HFFc6 (cell line): ENCODE results near the gene CTNNA1. TPM values are rescaled to one million over a fixed set of nuclear protein-coding genes. Genes with fewer than 3 reads are reported as not detected.

Source experiments
- DNase-seq: peaks from one replicate; pipeline ENCODE4 v3.0.0-alpha.2; 2018
- H3K27ac Mint-ChIP-seq: 2 replicates; pipeline ENCODE4 v1.8.0; 2020; ENCODE audit warnings: mild to moderate bottlenecking, mixed read lengths
- H3K27me3 Mint-ChIP-seq: 2 replicates; pipeline ENCODE4 v1.8.0; 2021; ENCODE audit warnings: mild to moderate bottlenecking, moderate library complexity, mixed read lengths; ENCODE audit not compliant: insufficient read depth
- H3K36me3 Mint-ChIP-seq: 2 replicates; pipeline ENCODE4 v1.8.0; 2021; ENCODE audit warnings: low read depth, mixed read lengths
- H3K4me1 Mint-ChIP-seq: 2 replicates; pipeline ENCODE4 v1.8.0; 2020; ENCODE audit warnings: low read depth, mixed read lengths
- H3K4me3 Mint-ChIP-seq: 2 replicates; pipeline ENCODE4 v1.8.0; 2020; ENCODE audit warnings: mild to moderate bottlenecking, moderate library complexity, mixed read lengths
- H3K9me3 Mint-ChIP-seq: 2 replicates; pipeline ENCODE4 v1.8.0; 2020; ENCODE audit warnings: mild to moderate bottlenecking, mixed read lengths
- CTCF ChIP-seq: fragments of 200-600 bp; sonication (generic); IDR thresholded peaks from 2 replicates; pipeline ENCODE4 v1.5.0; 2021; ENCODE audit warnings: antibody characterized with exemption, mild to moderate bottlenecking
- total RNA-seq, 6 experiments: library from RNA; stranded (reverse); fragmentation: NEBNext Ultra II Directional; extraction: Animal tissue kit (Norgen Biotek cat#: 25700); gene quantifications; 2 replicates in 1 of 6; 3 replicates in 5 of 6; pipeline ENCODE4 v1.2.3, GENCODE V29; 2021

The CTNNA1 gene
- total RNA-seq, 6 experiments from 2014 or later: 282 to 342 (median 292) TPM

- H3K4me3 Mint-ChIP-seq: no peak overlapping the region
- peaks cover 37% of the 10 kb centered on the region for H3K36me3 Mint-ChIP-seq
- H3K27me3 Mint-ChIP-seq: peaks cover 3% of the 10 kb centered on the region
- no peak overlapping the region for H3K27ac Mint-ChIP-seq
- TF ChIP-seq CTCF: no peak
- peaks cover 12% of the 10 kb centered on the region for H3K4me1 Mint-ChIP-seq
- H3K9me3 Mint-ChIP-seq: no peaks in the 10 kb centered on the region
- no peak for DNase-seq
Observed at GRCh38 chr5:138922494-138922893, 169.3 kb downstream of the CTNNA1 start.

GRCh38 chr5:138925090-138925635, 171.9 kb downstream of the CTNNA1 start:
- no peak for TF ChIP-seq CTCF
- Mint-ChIP-seq H3K27ac (no peak overlapping the region), H3K4me3 (no peak overlapping the region), H3K9me3 (no peaks in the 10 kb centered on the region), H3K4me1 (peaks cover 12% of the 10 kb centered on the region), H3K36me3 (peaks cover 42% of the 10 kb centered on the region), H3K27me3 (peaks cover 3% of the 10 kb centered on the region)
- DNase-seq: no peak

DNA sequence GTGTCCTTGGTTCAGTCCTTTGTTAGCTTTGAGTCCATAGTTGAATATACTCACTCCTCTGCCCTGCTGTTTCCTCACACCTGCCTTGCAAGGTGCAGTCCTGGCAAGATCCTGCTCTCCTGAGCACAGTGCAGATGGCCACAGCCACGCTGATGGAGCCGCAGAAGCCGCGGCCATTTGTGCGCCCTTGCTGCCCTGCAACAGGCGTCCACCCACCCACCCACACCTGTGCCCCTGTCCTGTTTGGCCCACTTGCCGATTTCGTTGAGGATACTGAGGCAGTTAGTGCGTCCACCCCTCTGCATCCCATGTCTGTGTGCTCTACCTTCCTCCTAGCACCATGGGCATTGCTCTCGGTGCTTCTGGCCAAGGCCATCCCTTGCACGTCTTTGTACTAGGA, 173.0 kb downstream of the CTNNA1 start:
- H3K36me3 Mint-ChIP-seq: peaks cover 50% of the 10 kb centered on the region
- DNase-seq: no peak
- TF ChIP-seq CTCF: no peak
- H3K4me3 Mint-ChIP-seq: no peak overlapping the region
- H3K27ac Mint-ChIP-seq: no peak overlapping the region
- H3K4me1 Mint-ChIP-seq: peaks cover 3% of the 10 kb centered on the region
- peaks cover 3% of the 10 kb centered on the region for H3K27me3 Mint-ChIP-seq
- no peaks in the 10 kb centered on the region for H3K9me3 Mint-ChIP-seq

DNA sequence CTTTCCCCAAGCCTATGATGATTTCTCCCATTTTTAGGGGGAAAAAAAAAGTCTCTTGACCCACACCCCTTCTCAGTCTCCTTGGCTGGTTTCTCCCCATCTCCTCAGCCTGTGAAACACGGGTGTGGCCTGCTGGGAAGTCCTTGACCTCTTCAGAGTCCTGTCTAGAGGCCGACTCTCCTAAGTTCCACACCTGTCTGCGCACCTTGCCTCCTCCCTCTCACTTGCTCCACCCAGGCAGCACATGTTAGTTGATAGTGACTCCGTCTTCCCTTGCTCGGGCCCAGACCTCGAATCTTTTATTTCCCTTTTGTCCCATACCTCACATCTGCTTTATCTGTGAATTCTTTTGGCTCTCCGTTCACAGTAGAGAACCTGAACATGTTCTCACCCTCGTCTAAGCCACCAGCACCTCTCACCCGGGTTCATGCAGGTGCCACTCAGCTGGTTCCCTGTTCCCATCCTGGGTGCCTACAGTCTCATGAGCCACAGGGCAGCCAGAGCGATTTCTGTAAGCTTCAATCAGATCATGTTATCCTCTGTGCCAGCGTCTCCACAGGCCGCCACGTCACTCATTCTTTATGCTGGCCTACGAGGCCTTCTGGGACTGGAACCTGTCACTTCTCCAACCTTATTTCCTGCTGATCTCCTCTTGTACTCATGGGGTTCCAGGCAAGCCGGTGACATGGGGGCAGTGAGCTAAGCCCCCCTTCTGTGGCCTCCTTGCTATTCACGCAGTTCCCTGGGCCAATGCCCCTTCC, 173.6 kb downstream of the CTNNA1 start:
- Mint-ChIP-seq H3K4me3 (no peak overlapping the region), H3K36me3 (peaks cover 55% of the 10 kb centered on the region), H3K4me1 (no peaks in the 10 kb centered on the region), H3K9me3 (no peaks in the 10 kb centered on the region), H3K27ac (no peak overlapping the region; the same call in 1 of the 2 replicates), H3K27me3 (peaks cover 3% of the 10 kb centered on the region)
- no peak for DNase-seq
- TF ChIP-seq CTCF: no peak

GRCh38 chr5:138927544-138927943, 174.3 kb downstream of the CTNNA1 start:
- no peak for TF ChIP-seq CTCF
- H3K27ac Mint-ChIP-seq: peak overlapping the region; percentile 35; the same call in 1 of the 2 replicates
- no peaks in the 10 kb centered on the region for H3K4me1 Mint-ChIP-seq
- H3K9me3 Mint-ChIP-seq: no peaks in the 10 kb centered on the region
- no peak overlapping the region for H3K4me3 Mint-ChIP-seq
- H3K27me3 Mint-ChIP-seq: peaks cover 3% of the 10 kb centered on the region
- DNase-seq: no peak
- H3K36me3 Mint-ChIP-seq: peaks cover 61% of the 10 kb centered on the region
